ENCODE results near the gene LRRC75A.
"Not testable (repeated sequence)": the region's sequence is repeated elsewhere in the genome, so short reads cannot be mapped to it uniquely, and the experiment has no call there.

The LRRC75A gene

GRCh38 chr17:16472539-16472938 is 19.5 kb downstream of the LRRC75A start:
- DNase-seq (ENCODE audit: low read depth): no peak

DNA sequence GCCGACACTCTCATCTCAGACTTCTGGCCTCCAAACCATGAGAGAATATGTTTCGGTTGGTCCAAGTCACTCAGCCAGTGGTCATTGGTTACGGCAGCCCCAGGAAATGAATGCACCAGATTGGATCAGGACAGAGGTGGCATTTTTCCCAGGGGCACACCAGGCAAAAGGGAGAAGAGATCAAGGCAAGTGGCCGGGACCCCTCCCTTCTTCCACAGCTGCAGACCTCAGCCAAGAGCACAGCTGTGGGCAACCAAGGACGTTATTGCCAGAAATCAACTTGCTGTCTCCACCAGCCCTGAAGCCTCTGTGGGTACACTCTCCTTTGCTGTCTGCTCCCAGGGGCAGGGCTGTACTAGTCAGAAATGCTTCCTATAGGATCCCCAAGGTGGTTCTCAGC is 20.7 kb downstream of the LRRC75A start:
- no peak for DNase-seq (ENCODE audit: low read depth)

DNA sequence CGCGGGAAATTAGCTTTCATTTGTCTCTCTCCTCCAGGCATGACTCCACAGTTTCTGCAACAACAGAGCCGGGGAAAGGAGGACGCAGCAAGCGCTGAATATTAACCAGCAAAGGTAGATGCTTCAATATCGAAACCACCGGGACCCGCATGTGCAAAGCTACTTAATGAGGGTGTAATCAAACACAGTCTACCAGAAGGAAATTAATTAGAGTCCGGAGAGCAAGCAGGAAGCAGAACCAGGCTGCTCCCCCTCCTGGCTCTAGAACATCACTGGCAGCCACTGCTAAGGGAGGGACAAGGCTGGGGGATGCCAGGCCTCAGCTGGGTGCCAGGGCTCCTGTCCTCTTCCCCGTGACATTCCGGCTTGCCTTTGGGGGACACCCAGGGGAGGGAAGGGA is 21.7 kb downstream of the LRRC75A start:
- no peak for DNase-seq (ENCODE audit: low read depth)

DNA sequence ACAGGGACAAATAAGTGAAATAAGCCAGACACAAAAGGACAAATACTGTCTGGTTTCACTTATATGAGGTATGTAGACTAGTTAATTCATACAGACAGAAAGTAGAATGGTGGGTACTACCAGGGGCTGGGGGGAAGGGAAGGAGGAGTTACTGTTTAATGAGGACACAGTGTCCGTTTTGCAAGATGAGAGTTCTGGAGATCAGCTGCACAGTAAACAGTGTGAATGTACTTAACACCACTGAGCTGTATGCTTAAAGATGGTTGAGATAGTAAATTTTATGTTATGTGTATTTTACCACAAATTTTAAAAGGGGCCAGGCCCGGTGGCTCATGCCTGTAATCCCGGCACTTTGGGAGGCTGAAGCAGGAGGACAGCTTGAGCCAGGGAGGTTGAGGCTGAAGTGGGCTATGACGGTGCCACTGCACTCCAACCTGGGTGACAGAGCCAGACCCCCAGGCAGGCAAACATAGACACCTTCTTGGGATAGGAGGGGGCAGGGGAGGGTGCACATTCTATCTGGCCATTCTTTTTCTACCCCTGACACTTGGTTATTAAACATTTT is 23.5 kb downstream of the LRRC75A start:
- no peak for DNase-seq (ENCODE audit: low read depth)

- no peak for DNase-seq (ENCODE audit: low read depth)
Observed at GRCh38 chr17:16467886-16468285, 24.1 kb downstream of the LRRC75A start.

DNA sequence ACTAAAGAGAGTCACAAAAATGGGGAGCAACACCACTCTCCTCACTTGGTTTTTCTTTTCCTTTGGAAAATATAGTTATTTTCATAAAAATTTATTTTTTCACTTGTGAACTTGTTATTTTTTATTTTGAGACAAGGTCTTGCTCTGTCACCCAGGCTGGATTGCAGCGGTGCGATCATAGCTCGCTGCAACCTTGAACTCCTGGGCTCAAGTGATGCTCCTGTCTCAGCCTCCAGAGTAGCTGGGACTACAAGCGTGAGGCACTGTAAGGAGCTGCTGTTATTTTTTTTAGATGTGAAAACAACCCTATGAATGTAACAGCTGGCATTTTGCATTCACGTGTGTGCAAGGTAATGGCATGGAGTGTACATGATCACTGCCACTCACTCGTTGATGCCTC is 24.9 kb downstream of the LRRC75A start:
- DNase-seq (ENCODE audit: low read depth): no peak

DNA sequence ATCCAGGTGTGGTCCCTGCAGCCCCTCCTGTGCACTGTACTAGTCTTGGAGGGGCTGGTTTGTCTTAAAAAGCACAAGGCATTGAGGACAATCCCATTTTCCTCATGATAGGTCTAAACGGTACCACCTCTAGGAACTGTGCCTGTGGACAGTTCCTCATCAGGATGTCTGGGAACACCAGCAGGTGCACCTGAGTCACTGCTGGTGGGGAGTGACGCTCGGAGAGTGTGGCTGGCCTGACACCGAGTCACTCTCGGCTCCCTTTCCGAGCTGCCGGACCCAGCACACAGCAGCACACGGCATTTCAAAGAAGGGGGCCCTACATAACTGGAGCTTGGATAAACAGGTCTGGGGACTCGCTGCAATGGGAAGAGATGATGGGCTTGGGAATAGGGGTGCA is 25.6 kb downstream of the LRRC75A start:
- no peak for DNase-seq (ENCODE audit: low read depth)

DNA sequence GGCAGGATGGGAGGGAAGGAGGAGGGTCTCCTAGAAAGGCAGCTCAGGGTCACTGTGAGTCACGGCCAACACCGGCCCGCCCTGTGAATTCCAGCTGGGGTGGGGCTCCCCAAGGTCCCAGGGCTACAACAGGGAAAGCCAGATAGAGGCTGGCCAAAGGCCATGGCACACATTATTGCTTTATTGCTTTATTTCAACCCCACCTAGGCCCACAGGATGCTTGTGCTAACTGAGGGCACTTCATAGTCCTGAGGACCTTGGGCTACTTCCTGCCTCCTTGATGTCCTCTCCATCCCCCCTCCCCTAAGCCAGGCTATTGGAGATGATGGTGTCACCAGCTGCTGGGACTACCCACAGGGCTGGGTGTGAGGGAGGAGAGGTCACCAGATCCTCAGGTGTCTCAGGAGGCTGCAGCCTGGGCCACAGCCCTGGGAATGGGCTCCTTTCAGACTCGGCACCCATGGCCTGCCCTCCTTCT is 26.1 kb downstream of the LRRC75A start:
- DNase-seq (ENCODE audit: low read depth): no peak

DNA sequence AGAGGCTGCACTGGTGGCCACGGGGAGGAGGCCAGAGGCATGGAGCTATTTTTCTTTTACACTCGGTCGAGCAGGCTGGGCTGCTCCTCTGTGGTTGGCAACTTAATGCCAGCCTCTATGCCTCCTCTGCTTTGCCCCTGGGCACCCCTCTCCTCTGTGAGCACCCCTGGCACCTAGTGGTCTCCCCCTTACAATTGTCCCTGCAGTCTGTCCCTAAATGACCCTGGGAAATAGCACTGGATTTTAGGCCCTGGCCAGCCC is 27.0 kb downstream of the LRRC75A start:
- no peak for DNase-seq (ENCODE audit: low read depth)

DNA sequence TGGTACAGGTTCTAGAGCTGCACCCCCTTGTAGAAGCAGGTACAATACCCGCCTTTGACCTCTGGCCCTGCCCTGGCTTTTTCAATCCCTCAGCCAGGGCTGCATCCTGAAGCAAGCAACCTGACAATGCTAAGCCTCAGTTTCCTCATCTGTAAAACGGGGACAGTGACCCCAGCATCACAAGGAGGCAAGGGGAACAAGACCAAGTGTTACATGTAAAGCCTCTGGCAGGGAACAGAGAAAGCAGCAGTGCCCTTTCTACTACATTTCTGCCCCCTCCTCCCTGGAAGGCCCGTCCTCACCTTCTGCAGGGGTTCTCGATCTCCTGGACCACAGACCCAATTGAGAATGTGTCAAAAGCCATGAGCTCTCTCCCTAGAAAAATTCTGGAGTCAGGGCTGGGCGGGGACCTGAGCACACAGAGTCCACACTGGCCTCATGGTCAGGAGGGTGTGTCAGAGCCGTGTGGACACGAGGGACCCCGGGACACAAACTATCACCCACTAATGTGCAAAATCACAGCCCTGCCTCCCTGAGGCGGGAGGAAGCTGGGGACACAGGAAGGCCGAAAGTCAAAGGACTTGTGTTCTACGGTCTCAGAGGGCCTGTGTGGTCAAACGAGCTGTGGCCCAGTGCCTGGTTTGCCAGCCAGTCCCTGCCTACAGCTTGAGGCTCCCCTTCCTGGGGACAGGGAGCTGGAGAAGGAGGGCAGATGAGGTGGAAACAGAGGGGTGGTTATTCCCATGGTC is 27.5 kb downstream of the LRRC75A start:
- DNase-seq (ENCODE audit: low read depth): no peak

DNA sequence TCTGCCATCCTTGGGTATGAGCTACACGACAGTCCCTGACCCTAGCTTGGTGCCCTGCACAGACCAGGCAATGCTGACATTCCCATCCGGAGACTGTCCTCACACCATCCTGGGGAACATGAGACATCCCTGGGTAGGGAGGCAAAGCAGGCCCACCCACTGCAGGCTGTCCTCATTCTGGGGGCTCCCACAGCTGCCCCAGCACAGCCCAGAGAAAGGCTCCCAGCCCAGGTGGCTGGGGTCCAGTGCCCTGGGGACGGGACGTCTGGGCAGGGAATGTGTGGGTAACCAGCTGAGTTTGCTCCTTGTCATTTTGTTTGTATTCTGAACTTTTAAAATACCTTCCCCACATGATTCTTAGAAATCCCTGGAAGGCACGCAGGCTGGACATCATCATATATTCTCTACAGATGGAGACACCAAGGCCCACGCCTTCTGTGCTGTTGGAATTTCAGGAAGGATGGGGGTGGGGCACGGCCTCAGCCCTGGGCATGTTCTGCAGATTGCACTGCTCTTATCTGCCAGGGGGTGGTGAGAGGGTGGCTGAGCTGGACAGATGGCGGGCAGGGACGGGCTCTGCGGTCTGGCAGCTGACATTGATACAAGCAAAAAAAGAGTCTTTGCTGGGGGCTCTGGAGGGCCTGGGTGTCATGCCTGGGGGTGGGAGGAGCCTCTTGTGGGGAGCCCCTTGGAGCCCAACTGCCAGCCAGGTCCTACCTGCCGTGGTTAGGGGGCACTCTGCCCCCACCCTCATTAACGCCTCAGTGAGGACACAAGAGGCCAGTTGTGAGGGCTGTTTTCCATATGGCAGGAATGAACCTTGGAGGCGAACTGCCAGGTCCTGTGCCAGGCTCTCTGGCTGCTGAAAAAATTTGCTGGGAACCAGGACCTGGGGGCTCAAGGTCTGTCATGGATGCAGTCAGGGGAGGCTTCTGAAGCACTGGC is 28.4 kb downstream of the LRRC75A start:
- DNase-seq (ENCODE audit: low read depth): no peak

GRCh38 chr17:16462070-16462864 is 29.7 kb downstream of the LRRC75A start:
- no peak for DNase-seq (ENCODE audit: low read depth)

DNA sequence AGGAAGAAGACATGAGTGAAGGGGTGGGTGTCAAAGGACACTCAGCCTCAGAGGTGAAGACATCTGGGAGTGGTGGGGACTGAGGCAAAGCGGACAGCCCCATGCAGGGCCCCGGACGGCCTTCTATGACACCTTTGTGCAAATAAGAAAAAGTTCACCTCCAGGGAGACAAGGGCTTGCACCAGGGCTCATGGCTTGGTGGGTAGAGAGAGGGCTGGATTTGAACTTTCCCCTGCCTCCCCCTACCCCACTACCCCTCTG is 30.5 kb downstream of the LRRC75A start:
- DNase-seq (ENCODE audit: low read depth): no peak

- no peak for DNase-seq (ENCODE audit: low read depth)
Observed at GRCh38 chr17:16460796-16461605, 31.0 kb downstream of the LRRC75A start.

GRCh38 chr17:16459855-16460550 is 32.0 kb downstream of the LRRC75A start:
- DNase-seq (ENCODE audit: low read depth): no peak

DNA sequence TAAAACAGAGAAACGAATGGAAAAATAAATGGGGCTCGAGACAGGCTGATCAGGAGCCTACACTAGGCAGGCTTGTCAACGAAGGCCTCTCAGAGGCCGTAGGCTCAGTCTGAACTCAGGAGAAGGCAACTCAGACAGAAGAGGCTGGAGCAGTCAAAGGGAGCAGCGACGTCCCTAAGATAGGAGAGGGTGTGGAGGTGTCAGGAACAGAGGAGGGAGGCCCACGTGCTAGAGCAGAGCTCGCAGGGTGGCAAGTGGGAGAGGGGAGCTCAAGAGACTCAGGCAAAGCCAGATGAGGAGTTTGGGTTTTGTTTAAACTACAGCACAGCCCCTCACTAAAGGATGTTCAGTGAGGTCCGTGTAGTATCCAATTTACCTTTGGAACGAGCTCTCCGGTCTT is 32.7 kb downstream of the LRRC75A start:
- DNase-seq (ENCODE audit: low read depth): no peak

- no peak for DNase-seq (ENCODE audit: low read depth)
Observed at GRCh38 chr17:16456742-16457316, 35.2 kb downstream of the LRRC75A start.

DNA sequence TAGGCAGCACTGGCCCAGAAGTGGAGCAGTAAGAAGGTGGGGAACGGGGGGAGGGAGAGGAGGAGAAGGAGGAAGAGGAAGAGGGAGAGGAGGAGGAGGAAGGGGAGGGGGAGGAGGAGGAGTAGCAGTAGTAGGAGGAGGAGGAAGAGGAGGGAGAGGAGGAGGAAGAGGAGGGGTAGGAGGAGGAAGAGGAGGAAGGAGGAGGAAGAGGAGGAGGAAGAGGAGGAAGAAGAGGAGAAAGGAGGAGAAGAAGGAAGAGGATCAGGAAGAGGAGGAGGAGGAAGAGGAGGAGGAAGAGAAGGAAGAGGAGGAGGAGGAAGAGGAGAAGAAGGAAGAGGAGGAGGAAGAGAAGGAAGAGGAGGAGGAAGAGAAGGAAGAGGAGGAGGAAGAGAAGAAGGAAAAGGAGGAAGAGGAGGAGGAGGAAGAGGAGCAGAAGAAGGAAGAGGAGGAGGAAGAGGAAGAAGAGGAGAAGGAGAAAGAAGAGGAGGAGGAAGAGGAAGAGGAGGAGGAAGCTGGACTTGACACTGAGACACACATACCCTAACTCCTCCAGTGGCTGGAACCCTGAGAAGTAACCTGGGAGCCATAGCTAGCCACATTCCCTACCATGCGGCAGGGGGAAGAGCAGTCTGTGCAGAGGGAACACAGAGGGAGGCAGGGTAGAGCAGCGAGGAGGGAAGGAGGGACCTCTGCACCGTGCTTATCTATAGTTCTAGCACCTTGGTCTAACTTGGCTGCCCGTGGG is 35.8 kb downstream of the LRRC75A start:
- DNase-seq (ENCODE audit: low read depth): no peak

DNA sequence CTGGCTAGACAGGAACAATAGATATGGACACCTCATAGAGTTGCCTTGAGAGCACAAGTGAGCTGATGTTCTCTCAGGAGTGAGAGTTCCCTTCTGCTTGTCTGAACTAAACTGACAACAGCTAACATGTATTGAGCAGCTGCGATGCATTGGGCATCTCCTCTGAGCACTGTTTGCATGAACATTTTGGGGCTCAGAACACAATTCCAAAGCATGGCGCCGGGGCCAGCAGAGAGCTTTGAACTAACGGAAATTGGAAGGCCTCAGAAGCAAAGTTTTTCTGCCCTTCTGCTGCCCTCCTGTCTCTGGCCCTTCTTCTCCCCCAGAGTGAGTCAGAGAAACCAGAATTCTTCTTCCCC is 38.5 kb downstream of the LRRC75A start:
- DNase-seq (ENCODE audit: low read depth): no peak

GRCh38 chr17:16452268-16452667 is 39.7 kb downstream of the LRRC75A start:
- not testable (repeated sequence) for DNase-seq (ENCODE audit: low read depth)
